Measurements from ENCODE around the gene CCDC91.

- no peak for TF ChIP-seq CTCF (conservative IDR thresholded peaks at IDR 0.05; ENCODE audit: low read depth, low read length)
- TF ChIP-seq EZH2 (IDR thresholded peaks at IDR 0.05; ENCODE audit: borderline replicate concordance, low read depth, low read length, poor library complexity, severe bottlenecking): no peak
Measured at GRCh38 chr12:28268608-28269229, 78.5 kb downstream of the CCDC91 start.

Measured in A673 (cell line).